Measurements from ENCODE around the gene CRIM1.
A peak's percentile ranks its signal among the peaks of the same experiment; 100 is the strongest.

CRIM1 gene

DNA sequence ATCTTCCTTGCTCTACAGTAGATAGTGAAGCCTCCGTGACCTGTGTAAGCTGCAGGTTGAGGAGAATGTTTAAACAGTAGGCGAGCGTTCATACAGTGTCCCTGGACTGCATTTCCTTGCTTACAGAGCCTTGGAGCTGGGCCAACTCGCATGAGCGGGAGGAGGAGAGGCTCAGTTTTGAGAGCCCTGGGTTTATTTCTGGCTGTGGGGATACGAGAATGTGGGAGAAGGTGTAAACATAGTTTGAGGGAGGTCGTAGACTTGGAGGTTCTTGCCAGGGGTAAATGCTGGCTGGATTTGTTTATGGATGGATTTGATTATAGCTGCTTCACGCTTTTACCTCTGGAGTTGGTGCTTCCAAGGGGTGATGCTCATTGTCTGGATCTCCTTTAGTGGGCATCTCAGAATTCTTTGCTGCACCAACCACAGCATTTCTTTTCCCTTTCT is 20.8 kb downstream of the CRIM1 start:
- DNase-seq = peak; percentile 45

DNA sequence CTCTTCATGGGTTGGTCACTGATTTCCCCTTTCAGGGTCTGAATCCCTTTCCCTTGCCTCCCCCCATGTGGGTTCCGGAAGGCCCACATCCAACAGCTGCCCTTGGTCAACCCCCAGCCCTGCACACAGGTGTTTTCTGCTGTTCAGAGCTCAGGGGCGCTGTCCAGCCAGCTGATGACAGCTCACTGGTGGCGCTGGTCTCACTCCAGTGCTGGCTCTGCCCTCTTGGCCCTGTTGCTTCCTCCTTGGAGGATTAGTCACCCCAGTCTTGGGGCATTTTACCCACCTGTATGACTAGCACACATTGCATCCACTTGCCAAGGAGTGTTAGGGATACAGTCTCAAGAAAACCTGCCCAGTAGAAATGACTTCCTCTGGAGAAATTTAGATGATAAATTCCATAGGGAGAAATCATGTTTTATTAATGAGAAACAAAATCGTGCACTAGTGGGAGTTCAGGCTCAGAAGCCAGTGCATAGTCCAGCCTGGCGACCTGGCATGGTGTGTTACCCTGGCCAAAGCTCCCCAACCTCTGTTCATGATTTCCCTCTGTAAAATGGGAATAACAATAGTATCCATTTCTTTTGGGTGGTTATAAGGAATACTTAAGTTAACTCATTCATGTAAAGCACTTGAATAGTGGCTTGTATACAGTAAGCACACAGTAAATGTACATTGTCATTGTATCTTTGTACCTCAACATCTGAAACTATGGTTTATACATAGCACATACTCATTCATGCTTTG is 21.6 kb downstream of the CRIM1 start:
- peak; percentile 47 for DNase-seq

DNA sequence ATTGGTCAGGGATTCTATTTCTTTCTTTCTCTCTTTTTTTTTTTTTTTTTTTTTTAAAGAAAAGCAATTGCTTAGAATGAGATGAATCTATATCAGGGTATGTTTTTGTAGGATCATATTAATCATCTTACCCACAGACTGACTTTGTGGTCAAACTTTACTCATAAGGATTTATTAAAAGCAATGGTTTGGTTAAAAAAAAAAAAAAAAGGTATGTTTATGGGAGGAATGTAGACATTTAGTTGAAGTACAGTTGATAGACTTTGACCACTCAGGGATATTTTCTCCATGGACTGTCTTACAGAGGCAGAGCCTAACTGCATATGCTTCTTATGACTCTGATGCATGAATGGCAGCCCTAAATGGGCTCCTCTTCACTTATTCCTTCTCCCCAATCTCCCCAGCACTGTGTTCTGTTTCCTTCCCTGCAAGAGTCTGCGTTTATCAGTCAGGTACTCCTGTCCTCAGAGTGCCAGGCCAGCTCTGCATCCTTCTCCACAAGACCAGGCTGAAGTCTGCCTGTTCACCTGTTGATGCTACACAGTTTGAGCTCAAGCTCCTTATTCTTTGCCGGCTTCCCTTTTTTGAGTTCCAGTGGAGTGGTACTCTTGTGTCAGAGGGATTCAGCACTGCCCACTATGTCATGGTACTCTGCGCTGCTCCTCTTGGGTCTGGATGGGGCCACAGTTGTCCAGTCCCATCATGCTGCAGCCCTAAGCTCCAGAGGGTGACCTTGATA is 24.3 kb downstream of the CRIM1 start:
- no peak for DNase-seq

DNA sequence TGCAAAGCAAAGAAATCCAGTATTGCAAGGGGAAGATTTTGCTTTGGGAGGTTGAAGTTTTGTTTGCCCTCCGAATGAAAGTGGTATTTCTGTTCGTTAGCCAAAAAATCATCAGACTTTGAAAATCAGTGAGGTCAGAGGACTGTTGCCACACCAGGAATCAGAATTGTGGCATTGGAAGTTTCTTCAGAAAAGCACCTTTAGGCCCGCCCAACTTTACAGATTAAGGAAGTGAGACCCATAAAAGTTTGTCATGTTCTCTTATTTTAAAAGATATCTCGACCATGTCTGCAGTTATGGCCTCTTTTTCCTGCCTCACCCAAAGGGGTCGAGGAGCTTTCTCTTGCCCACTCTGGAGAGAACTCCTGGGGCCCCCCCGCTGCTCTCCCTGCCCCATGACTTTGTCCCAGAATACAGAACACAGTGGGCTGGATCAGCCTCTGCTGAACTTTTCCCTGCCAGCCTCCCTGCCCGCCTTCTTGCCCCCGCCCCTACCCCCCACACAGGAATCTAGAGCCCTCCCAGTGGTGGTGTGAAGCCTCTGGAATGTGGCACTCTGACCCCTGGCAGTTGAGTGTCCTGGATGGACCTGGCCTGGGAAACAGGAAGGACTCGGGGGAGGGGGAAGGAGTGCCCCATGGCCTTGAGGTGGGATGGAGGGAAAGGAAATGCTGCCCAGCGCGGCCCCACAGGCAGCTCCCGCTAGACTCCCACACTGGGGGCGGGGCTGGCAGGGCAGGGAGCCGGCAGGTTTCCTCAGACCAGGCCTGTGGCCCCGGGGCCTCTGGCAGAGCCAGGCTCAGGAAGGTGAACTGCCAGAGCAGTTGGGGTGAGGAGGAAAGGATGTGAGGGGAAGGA is 25.3 kb downstream of the CRIM1 start:
- DNase-seq = peak; percentile 86

DNA sequence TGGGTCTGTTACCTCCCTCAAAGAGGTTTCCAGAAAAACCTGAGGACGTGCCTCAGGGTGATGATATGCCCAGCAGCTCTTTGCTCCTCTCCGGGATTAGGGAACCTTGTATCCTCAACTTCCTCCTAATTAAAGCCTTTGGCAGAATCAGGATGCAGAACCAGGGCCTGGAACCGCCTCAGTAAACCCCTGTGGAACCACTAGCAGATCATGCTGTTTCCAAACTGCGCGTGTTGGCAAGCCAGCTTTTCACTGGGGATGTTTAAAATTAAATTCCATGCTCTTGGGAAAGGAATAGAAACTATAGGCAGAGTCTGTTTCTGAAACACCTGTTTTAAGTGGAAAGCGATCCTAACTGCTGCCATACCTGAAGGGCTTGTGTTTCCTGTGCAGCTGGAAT is 26.4 kb downstream of the CRIM1 start:
- no peak for DNase-seq

DNA sequence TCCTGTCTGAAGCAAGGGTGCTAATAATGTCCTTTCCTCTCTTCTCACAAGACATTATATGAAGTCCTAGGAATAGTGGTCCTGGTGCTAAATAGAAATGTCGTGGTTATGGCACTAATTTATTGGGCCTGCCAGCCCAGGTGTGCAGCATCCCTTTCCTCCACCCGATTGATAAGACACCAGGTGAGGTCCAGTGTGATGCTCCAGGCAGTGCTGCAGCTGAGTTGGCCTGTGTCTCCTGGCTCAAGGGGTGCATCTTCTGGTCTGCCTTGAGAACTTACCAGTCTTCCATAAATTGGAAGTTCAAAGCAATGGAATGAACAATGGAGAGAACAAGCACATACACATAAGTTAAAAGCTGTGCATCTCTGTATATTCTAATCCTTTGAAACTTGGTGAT is 26.9 kb downstream of the CRIM1 start:
- no peak for DNase-seq

DNA sequence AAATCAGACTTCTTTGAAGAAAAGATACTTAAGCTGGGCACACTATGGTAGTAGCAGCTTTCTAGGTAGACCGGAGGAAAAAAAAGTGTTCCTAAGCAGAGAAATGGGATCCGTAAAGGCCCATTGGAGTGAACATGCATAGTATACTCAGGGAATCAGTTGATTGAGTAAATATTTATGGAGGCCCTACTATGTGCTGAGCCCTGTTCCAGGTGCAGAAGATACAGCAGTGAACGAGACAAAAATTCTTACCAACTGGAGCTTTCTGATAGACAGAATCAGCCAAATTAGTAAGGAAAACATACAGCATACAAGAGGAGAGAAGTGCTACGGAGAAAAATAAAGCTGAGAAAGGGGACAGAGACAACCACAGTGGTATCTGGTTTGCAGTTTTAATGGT is 28.1 kb downstream of the CRIM1 start:
- no peak for DNase-seq

DNA sequence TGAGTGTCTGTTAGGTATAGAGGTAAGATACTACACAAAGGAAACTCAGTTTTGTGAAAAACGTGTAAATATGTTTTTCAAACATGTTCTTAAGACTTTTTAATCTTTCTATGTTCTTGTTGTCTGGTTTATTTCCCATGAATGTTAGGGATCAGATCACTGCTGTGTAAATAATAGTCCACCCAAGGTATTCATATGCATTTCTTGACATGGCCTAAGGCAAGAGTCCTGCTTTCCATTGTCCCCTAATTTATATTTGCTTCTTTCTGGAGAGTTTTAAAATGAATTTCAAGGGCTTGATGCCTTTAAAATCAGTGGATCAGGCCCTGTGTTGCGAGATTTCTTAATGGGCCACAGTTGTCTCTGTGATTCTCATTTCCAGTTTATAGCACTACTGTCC is 28.9 kb downstream of the CRIM1 start:
- no peak for DNase-seq

DNA sequence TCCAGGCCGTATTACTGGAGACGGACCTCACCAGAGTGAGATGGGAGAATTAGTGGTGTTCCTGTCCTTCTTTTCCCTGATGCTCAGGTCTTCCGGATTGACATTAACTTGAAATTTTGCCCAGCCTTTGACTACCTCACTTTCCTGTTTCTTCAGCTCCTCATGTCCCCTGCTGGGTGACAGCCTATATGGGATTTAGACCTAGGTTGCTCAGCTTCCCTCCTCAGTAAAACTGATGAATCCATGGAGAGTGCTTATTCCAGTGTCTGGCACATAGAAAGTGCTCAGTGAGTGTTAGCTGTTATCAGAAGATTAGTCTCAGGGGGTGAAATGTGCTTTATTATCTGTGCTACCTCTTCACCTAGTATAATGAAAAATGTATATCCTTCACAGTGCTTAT is 30.0 kb downstream of the CRIM1 start:
- no peak for DNase-seq

DNA sequence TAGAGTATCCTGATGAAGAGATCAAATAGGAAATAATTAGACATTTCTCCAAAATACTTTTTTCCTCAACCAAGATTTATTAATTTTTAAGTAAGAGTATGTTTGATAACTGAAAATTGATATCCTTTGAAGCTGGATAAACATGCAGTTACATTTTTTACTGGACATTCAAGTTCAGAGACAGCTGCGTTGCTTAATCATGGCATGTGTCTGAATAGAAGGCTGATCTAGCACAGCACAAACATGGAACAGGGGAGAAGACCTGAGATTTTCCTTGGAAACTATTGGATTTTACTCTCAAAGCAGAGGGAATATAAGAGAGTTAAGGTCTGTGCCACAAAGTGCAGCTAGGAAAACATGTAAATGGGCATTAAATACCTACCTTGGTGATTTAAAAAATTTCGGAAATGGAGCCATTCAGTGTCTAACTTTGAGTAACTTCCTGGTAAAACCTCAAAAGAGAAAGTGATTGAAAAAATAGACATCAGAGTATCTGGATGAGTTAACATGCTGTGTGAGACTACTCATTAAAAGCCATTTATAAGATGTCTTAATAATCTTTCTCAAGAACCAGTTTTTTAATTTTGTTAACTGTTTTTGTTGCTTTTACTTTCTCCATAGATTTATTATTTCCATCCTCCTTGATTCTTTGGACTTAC is 31.8 kb downstream of the CRIM1 start:
- DNase-seq = no peak

DNA sequence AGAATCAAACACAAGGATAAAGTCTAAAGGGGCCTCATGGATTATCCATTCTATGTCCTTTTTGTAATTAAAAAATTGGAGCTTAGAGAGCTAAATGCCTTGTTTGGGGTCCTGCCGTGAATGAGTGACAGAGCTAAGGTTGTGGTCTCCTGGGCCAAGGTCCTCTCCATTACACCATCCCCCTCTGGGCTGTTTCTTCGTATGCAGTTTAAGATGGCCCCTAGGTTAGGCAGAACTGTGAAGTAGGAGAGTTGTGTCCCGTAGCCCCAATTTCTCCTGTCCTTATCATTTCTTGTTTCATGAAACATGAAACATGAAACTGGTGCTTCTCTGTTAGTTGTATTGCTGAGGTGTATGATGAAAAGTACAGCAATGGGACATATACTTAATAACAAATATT is 32.9 kb downstream of the CRIM1 start:
- DNase-seq = no peak

DNA sequence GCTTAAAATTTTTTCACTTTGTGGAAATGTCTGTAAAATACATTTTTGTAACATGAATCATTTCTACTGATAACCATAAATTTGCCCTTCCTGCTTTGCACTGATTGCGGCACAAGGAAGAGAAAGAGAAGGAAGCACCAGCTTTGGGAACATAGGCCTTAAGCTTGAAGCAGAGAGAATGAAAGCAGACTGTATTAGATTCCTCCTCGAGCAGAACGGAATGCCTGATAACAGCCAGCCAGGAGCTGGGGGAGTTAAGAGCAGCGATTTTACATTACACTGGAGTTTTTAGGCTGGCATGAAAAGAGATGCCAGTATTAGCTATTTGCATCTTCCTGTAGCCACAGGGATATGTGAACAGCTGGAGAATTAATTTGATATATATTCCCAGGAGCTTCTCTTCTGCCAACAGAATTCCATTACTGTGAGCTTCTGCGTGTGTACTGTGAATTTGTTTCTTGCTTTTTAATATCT is 33.5 kb downstream of the CRIM1 start:
- DNase-seq = peak; percentile 86

DNA sequence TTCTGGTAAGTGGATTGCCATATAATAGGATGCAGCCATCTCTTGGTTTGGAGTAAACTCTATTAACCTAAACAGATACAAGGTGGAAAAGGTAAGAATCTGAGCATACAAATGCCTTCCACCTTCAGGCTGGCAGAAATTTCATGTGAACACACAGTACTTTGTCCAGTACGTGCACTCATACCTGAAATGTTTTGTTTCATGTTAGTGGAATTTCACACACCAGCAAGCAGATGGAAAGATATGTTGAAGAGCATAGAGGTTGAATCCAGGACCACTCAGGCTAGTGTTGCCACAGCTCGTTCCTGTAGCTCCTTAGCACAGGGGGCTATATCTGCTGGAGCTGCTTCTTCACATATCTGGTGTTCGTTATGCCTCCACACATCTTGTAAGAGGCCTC is 34.0 kb downstream of the CRIM1 start:
- DNase-seq = peak; percentile 38

DNA sequence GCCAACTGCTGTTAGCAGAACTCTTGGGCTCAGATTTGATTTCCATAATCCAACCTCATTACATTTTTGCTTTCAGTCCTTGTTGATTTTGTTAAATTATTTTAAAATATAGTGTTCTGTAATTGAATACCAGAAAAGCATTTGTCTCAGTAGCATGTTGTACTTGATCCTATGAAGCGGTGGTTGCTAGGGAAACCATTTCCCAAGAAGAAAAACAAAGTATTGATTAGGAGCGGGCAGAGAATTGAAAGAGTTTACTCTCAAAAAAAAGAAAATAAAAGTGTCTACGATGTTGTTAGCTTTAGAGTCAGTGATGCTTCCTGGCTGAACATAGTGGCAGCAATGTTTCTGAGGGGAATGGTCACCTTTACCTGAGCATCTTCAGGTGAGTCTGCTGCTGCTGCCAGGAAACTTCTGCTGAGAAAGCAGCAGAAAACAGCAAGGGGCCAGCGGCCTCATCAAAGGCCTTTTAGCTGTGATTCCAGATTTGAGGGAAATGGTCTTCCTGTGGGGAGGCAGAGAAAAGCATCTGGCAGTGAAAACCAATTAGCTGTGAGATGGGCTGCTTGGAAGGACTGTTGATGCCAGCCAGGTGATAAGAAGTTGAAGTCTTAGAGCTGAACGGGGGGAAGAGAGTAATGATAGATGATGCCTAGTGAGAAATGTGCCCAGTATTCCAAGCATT is 37.1 kb downstream of the CRIM1 start:
- DNase-seq = no peak

DNA sequence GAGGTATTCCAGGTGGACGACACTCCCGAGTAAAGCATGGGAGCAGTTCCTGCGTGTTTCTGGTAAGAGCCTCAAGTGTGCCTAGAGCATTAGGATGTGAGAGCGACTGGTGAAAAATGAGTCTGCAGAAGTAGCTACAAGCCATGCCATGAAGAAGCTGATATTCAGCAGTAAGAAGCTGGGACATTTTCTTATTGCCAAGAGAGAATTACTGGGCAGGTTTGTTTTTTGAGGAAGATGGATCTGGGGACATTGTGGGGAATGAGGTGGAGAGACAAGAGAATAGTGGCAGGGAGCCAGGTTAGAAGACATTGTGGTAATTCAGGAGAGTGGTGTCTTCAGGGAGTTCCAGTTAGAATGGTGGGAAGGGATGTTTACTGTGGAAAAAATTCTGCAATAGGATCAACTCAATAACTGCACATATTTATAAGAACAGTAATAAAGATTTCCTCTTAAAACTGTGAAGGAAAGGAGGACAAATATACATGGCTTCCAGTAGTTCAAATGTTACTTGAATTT is 38.2 kb downstream of the CRIM1 start:
- no peak for DNase-seq

DNA sequence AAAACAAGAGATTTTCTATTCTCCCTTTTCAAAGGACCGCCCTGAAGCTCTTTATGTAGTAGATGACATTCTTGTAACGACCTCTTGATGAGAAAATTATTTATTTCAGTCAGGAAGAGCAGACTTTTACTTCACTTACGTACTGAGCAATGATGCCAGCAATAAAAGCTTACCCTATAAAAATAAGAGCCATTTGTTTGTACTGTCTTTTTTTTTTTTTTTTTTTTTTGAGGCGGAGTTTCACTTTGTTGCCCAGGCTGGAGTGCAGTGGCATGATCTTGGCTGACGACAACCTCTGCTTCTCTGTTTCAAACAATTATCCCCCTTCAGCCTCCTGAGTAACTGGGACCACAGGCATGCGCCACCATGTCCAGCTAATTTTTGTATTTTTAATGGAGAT is 39.2 kb downstream of the CRIM1 start:
- no peak for DNase-seq

DNA sequence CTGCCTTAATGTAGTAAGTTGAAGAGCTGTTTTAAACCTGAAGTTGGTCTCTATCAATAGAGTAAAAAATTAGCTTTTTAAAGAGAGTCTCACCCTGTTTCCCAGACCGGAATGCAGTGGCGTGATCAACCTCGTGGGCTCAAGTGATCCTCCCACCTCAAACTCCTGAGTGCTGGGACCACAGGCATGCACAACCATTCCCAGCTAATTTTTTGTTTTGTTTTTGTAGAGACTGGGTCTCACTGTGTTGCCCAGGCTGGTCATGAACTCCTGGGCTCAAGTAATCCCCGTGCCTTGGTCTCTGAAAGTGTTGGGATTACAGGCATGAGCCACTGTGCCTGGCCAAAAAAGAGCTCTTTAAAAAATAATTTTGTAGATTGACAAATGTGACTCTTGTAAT is 40.3 kb downstream of the CRIM1 start:
- peak; percentile 59 for DNase-seq

DNA sequence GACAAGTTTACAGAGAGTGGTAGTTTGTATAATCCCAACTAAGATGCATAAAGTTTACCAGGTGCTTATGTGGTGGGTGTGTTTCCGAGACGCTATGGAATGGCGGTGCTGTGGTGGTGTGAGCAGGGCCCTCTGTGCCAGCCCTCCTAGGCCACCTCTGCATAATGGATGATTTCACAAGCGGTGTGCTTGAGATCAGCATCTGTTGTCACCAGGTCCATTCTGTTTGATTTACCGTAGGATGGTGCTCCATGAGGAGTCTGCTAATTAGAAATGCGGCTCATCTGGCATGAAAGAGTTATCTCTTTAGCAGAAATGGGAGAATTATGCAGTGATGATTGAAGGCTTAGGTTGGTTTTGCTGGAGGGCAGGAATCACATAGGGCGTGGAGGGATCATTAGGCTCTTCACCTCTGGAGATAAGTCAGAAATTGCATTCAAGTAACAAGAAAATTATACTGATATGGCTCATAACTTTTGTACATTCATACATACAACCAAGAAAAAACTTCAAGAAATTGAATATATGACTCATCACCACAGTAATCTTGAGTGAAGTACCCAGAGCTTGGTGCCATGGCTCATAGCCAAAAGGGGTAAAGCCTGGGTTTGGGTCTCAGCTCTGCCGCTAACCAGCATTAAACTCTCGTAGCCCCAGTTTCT is 41.4 kb downstream of the CRIM1 start:
- no peak for DNase-seq

DNA sequence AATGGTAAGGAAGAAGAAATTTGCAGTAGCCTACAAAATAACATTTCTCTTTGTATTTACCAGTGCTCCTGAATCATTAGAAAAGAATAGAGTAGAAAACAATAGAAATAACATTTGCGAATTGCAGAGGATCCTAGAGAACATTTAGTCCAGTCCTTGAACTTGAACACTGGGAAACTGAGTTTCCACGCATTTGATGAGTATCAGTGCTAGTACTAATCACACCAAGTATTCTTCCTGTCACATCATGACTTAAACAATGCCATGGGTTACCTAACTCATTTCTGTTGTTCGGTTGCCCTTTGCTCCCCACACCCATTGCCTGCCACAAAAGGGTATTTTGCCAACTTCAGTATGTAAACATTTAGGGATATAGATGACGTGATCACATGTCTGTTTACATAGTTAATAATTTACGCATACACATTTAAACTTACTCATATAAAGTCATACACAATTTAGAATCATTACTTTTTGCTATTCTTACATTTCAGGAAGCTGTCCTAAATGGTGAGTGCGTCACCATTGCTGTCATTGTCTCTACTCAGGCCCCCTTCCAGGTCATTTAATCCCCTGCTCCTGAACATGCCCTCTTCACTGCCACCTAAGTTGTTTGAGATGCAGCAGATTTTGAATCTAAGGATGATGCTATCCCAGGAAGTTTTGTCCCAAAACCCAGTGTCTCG is 42.3 kb downstream of the CRIM1 start:
- DNase-seq = no peak

DNA sequence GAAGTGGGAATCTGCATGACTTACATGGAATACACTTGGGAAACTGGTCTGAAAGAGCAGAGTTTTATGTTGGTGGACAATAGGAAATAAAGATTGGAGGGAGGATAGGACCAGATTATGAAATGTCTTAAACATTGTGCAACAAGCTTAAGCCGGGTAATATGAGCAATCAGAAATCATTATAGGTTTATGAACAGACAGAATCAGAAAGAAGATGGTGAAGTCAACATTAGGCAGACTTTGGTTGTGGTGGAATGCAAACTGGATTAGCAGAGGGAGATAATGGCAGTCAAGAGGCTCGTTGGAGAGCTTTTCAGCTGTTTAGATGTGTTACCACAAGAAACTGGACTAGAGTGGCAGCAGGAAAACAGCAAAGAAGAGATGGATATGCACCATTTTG is 43.5 kb downstream of the CRIM1 start:
- no peak for DNase-seq

DNA sequence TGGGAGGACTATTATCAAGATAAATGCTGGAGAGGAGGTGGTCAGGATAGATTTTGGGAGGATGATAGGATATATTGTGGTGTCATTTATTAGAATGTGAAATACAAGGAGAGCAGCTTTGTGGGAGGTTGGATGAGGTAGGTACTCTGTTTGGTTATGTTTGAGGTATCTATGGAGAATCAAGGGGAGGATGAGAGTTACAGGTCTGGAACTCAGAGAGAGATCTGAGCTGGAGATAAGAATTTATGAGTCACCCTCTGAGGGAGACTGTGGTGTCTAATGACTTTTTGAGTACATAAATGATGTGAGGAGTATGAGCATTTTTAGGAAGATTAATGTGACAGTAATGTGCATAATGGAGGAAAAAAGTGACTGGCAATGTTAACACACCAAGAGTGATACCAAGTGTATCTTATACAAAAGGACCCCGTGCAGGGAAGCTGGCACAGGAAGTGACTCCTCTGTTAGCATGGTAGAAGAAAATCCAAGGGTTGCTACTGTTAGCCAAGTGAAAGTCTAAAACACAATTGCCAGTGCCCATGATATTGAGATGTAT is 48.2 kb downstream of the CRIM1 start:
- DNase-seq = peak; percentile 100
